GM18505 (cell line): ENCODE results near the gene ATG13.

Source experiments
- ATAC-seq: cut with Tn5 transposase; IDR thresholded peaks from one replicate; pipeline ENCODE4 v1.9.1; 2021; ENCODE audit not compliant: unreplicated experiment
- POLR2A ChIP-seq: IDR thresholded peaks from 4 replicates; pipeline ENCODE4 v1.6.1; 2011; ENCODE audit warnings: borderline replicate concordance; ENCODE audit not compliant: insufficient read depth, insufficient read length; ENCODE audit errors: extremely low read depth

The ATG13 gene

DNA sequence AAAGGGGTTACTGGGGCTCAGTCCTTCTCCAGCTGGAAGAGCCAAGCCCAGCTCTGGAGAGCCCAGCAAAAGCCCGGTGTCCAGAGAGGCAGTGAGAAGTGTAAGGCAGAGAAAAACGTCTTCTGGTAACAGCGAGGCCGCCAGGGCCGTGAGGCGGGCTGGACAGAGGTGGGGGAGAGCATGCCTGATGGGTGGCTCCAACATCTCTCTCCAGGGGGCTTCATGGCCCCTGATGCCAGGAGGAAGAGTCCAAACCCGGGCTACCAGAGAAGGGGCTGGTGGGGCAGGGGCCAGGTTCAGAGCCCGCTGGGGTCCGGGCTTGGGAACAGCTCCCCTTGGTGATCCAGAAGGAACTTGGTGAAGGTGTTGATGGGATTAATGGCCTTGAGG lies 61.4 kb downstream of the ATG13 start:
- TF ChIP-seq POLR2A = no peak
- ATAC-seq = no peak

DNA sequence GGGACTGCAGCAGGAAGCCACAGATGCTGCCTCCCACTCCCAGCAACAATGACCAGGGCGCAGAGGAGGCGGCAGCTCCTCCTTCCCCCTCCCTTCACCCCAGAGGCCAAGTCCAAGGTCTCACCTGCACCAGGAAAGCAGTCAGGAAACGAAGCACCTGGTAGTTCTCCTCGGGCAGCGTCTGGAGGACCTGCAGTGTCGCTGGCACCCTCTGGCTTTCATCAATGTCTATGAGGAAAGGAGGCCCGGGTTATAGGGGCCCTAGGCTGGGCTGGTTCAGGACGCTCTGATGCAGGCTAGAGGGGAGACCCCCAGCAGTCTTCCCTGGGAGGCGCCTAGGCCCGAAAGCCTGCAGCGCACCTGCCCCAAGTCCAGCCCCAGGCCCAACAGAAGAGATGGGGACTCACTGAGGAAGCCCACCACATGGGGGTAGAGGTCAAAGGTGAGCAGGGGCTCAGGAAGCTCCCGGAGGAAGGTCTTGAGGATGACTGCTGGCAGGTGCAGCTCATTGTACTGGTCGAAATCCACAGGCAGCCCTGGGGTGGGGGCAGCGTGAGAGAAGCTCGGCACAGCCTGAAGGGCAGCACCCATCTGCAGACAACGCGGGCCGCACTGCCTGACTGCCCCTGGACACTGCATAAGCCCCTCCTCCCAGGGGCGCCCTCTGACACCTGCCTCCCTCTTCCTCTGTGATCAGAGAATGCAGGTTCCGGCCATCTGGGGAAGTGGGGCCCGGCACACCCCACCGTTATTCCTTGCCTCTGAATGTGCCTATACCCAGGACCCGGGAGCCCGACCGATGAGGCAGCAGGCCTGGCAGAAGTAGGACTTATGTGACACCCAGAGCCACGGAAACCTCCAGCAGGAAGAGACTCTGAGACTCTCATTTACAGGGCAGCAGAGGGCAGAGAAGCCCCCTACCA lies 62.1 kb downstream of the ATG13 start:
- no peak for TF ChIP-seq POLR2A

DNA sequence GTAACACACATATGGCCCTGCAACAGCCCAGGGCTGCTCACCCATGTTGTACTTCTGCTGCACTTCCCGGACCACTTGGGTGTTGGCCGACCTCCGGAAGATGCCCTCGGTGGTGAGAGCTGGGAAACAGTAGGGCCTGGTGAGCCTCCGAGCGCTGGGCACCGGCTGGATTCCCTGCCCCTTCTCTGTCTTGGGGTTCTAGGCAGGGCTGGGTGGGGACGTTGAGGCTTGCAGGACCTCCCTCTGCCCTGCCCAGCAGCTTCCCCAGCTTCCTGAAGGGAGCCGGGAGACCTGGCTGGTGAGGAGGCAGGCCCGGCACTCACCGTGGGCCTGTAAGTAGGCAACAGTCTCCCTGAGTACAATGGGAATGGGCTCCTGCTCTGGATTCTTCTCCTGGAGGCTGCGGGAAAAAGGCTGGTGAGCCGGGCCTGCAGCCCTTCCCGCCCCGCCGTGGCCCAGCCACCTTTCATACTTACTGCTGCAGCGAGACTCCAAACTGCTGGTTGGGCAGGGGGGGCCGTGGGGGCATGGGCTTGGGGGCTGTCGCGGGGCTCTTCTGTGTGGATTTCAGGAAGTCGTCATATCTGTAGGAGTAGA lies 62.9 kb downstream of the ATG13 start:
- no peak for TF ChIP-seq POLR2A
- no peak for ATAC-seq

More for the DNA sequence above, 62.1 kb downstream of the ATG13 start:
- no peak for ATAC-seq

DNA sequence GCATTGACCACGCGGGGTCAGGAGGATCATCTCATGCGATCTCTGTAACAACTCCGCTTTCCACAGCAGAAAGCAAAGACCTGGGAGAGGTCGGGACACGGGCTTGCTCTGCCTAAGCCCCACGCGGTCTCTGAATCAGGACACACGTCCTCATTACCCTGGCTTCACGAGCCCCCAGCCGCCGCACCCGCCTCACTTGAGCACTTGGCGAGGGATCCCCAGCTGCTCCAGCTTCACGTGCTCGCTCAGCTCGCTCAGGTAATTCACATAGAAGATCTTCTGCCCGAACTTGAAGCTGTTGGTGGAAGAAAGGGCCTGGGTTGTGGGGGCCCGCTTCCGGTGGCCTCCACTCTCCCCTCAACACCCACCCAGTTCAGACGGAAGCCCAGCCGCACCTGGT lies 63.5 kb downstream of the ATG13 start:
- no peak for ATAC-seq
- no peak for TF ChIP-seq POLR2A

DNA sequence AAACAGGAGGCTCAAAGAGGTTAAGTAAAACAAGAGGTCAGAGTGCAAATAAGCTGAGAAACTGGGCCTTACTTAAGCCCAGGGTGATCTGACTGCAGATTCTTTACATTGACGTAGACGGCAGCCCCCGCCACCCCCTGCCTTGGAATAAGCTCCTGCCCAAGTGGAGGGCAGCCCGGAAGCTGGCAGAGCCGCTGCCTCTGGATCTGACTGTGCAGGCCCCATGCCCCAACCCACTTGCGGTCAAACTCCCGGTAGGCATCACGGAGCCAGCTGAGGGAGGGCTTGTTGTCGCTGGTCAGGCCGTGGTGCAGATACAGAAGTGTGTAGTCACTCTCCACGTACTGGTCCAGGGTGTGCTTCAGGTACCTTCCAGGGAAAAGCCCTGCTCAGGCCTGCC lies 64.5 kb downstream of the ATG13 start:
- no peak for TF ChIP-seq POLR2A
- no peak for ATAC-seq

DNA sequence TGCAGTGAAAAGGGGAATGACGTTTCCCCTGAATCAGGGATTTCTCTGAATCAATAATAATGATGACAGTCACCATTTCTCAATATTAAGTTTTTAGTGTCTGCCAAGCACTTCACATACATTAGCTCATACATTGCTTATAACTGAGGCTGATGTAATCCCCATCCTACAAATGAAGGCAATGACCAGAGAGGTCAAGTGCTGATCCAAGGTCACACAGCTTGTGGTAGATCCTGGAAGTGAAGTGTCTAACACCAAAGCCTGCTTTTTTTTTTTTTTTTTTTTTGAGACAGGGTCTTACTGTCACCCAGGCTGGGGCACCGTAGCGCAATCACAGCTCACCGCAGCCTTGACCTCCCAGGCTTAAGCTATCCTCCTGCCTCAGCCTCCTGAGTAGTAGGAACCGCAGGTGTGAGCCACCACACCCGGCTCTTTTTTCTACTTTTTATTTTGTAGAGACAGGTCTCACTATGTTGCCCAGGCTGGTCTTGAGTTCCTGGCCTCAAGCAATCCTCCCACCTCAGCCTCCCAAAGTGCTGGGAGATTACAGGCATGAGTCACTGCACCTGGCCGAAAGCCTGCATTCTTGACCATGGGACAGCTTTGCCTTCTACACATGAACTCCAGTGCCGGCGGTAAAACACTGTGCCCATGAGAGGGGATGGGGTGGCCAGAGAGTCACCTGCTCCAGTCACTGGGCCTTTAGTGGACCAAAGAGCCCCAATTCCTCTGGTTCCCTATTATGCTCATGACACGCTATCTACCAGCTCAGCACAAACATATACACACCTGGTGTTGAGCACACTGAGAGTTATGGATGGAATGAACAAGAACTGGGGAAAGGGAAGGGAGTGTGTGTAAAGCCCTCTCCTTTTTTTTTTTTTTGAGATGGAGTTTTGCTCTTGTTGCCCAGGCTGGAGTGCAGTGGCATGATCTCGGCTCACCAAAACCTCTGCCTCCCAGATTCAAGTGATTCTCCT lies 65.7 kb downstream of the ATG13 start:
- ATAC-seq = no peak
- TF ChIP-seq POLR2A = no peak

DNA sequence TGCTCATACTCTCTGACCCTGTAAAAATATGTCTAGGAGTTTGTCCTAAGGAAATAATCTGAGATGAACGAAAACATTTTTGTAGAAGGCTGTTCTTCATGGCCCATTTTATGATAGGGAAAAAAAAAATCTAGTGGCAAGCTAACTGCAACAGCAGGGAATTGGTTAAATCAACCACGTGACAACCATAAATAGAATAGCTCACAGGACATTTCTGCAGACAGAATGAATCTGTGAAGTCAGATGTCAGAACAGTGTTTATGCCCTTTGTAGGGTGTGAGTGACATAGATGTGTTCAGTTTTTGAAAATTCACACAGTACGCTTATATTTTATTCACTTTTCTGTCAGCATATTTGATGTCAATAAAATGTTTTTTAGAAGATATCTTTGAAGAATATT lies 67.0 kb downstream of the ATG13 start:
- ATAC-seq = no peak
- TF ChIP-seq POLR2A = no peak

DNA sequence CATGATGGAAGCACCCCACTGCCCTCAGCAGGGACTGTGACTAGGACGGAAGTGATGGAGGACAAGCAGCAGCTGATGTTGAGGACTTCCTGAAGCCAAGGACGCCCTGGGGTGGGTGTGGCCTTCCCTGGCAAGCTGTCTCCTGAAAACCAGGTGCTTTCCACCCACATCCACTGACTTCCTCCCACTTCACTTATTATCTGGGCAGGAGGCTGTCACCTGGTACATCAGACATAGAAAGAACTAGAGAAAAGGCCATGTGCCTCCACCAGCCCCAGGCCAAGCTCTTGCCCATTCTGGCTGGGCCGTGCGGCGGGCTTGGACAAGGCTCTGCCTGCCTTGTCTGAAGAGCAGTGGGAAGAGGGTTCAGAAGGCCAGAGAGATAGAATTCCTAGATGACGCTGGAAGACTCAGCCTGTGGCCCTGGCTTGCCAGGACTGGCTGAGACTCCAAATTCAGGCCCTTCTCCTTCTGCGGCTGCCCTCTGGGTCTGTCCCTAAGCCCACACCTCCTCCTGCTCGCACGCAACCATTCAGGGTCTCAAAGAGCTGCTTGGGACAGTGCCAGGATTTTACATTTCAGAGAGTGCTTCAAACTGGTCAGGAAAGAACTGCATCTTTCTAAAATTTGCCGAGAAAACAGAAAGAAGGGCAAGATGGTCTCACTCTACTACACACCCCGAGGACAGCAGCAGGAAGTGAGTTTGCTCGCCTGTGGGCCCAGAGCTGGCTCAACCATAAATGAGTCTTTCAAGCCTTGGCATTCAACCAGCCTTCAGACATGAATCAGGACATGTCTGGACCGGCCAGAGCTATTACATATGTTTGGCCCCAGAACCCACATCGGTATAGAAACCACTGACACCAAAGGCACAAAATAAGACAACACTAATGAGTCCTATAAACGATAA lies 69.8 kb downstream of the ATG13 start:
- no peak for ATAC-seq
- TF ChIP-seq POLR2A = no peak

DNA sequence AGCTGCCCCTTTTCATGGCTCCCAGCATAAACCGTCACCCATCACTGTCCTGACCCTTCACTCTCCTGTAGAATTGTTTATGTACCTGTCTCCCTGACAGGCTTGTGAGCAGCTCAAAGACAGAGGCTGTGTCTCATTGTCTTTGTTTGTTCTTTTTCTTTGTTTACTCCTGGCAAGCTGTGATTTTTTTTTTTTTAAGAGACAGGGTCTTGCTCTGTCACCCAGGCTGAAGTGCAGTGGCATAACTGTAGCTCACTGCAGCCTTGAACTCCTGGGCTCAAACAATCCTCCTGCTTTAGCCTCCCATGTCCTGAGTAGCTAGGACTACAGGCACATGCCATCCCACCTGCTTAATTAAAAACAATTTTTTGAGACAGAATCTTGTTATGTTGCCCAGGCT lies 73.3 kb downstream of the ATG13 start:
- ATAC-seq = no peak
- TF ChIP-seq POLR2A = no peak

DNA sequence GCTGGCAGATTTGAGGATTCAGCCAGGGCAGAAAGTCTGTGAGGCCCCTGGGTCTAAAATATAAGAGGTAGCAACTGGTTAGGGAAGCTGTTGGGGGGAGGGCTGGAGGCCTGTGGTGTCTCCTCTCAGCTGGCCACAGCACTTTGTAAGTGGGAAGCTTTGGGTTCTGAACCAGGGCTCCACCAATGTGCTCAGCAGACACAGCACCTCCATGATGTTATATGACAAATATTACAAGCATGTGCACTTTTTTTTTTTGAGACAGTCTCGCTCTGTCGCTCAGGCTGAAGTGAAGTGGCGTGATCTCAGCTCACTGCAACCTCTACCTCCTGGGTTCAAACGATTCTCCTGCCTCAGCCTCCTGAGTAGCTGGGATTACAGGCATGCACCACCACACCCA lies 75.1 kb downstream of the ATG13 start:
- no peak for ATAC-seq
- no peak for TF ChIP-seq POLR2A

DNA sequence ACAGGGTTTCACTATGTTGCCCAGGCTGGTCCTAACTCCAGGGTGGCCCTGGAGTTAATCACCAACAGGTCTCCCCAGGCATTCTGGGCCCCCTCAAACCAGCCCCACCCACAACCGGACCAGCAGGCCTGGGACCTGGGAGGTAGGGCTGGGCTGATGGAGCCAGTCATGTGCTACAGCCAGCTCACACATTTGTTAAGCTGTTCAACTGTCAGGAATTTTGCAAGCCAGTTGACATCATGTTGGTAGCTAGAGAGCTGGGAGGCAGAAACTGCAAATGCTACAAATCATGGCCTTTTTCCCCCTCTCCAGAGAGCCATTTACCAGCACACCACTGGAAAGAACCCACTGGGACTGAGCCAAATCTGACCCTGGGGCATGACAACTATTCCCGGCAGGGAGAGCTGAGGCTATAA lies 76.3 kb downstream of the ATG13 start:
- ATAC-seq = no peak
- no peak for TF ChIP-seq POLR2A

DNA sequence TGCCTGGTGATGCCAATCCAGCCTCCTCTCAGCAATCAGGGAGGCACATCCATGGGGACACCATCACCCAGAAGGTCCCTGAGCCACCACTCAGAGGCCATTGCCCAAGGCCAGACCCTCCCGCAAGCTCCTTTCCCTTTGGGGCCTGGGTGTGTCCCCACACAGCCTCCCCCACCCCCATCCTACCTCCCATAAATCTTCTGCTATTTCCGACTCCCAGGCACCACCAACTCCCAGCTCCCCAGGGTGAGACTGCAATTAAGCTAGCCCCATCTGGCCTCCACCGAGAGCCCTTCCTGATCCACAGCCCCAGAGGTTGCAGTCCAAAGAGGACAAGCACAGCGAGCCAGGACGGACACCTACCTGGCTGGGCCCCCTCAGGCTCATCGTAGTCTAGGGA lies 76.7 kb downstream of the ATG13 start:
- ATAC-seq = no peak
- TF ChIP-seq POLR2A = no peak

DNA sequence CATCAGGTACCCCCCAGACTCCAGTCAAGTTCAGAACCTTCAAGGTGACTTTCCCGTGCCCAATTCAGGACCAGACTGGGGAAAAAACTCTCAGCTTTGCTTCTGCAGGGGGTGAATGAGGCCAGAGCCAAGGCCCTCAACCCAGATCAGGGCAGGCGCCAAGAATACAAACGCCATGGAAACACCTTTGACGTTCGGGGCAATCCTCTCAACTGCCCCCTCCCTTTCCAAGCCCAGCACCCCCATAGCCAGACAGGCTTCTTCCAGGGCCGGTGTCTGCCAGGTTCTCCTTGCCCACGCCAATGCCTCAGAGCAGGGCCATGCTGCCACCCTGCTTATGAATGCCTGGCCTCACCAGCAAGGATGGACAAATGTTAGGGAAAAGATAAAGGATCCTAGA lies 77.3 kb downstream of the ATG13 start:
- ATAC-seq = no peak
- TF ChIP-seq POLR2A = no peak
